ENCODE data around the gene PIEZO2.

Gene PIEZO2

DNA sequence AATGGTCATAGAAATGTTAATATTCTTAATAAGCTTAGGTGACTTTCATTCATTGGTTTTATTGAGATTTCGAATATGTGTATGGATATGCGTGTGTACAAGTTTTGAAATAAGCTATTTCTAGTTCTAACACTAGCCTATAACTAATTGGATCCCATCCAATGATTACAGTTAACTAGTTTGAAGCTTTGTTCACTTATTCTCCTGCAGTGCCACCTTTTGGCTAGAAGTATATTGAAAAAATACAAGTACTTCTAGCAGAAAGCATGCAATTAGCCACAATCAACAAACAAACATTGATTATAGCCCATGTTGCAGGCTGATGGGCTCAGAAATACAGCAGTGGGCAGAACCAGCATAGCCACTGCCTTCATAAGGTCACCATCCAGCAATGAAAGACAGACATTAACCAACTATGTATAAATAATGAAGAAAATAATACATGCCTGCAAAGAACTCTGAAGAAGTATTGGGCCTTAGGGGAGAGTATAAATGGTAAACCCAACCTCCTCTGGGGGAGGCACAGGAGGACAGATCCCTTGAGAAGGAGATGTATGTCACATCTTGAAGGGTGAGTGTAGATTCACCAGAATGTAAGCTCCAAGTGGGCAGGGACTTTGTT is 5.1 kb upstream of the PIEZO2 start:
- peak; percentile 57 for DNase-seq (ENCODE audit: low spot score)
- in situ Hi-C loops (cut with MboI; ENCODE audit: low pct_unique_long_range_greater_than_20kb, low sequenced_read_pairs, unreplicated experiment), result loop anchor here (10.0 kb wide), 2 partner anchors 320 to 600 kb away; no protein-coding TSS in a partner anchor
- TF ChIP-seq CTCF (IDR thresholded peaks at IDR 0.05; ENCODE audit: extremely low read depth, insufficient read depth, missing control alignments), result peak; percentile 48

GRCh38 chr18:11153097-11153496 is 3.7 kb upstream of the PIEZO2 start:
- in situ Hi-C loops (cut with MboI; ENCODE audit: low pct_unique_long_range_greater_than_20kb, low sequenced_read_pairs, unreplicated experiment), result loop anchor here (10.0 kb wide), 2 partner anchors 318 to 598 kb away; no protein-coding TSS in a partner anchor
- TF ChIP-seq CTCF (IDR thresholded peaks at IDR 0.05; ENCODE audit: extremely low read depth, insufficient read depth, missing control alignments), result no peak
- DNase-seq (ENCODE audit: low spot score), result no peak

- DNase-seq (ENCODE audit: low spot score), result no peak
- no peak for TF ChIP-seq CTCF (IDR thresholded peaks at IDR 0.05; ENCODE audit: extremely low read depth, insufficient read depth, missing control alignments)
- in situ Hi-C loops (cut with MboI; ENCODE audit: low pct_unique_long_range_greater_than_20kb, low sequenced_read_pairs, unreplicated experiment), result loop anchor here (10.0 kb wide), 2 partner anchors 315 to 595 kb away; no protein-coding TSS in a partner anchor
These were observed 874 bp upstream of the PIEZO2 start for GRCh38 chr18:11150271-11150615.

DNA sequence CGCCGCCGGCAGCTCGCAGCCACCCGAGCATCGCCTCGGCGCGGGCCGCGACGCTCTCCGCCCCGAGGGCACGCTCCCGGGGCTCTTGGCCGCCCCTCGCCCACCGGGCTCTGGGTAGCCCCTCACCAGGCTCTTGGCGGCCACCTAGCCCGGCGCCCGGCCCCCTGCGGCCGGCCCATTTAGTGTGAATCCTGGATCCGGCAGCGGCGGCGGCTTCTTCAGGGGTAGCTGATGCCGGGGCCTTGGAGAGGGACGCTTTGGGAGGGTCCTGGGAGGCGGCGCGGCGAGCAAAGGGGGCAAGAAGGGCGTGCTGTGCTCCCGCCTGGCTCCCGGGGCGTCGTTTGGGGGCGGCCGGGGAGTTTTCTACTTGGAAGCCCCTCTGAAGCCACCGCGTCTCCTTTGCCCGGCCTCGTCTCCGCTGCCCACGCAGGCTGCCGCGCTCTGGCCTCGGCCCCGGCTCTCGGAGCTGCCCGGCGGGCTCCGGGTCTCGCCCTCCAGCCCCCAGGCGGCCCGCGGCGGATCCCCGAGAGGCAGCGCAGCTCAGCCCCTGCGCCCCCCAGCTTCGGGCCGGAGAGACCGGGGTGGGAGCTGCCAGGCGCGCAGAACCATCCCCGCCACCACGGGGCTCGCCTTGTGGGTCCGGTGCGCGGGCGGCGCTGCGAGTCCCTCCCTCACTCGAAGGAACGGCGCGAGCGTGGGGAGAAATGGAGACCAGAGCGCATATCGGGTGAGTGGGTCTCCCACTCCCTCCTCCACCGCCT is 509 bp downstream of the PIEZO2 start:
- DNase-seq (ENCODE audit: low spot score), result peak; percentile 54
- in situ Hi-C loops (cut with MboI; ENCODE audit: low pct_unique_long_range_greater_than_20kb, low sequenced_read_pairs, unreplicated experiment), result no loop called here

GRCh38 chr18:11147962-11148679 is 1.2 kb downstream of the PIEZO2 start:
- in situ Hi-C loops (cut with MboI; ENCODE audit: low pct_unique_long_range_greater_than_20kb, low sequenced_read_pairs, unreplicated experiment), result no loop called here
- no peak for TF ChIP-seq CTCF (IDR thresholded peaks at IDR 0.05; ENCODE audit: extremely low read depth, insufficient read depth, missing control alignments)

More for the DNA sequence above, 509 bp downstream of the PIEZO2 start:
- TF ChIP-seq CTCF (IDR thresholded peaks at IDR 0.05; ENCODE audit: extremely low read depth, insufficient read depth, missing control alignments), result no peak

GRCh38 chr18:11147371-11147951 is 1.9 kb downstream of the PIEZO2 start:
- no peak for TF ChIP-seq CTCF (IDR thresholded peaks at IDR 0.05; ENCODE audit: extremely low read depth, insufficient read depth, missing control alignments)
- in situ Hi-C loops (cut with MboI; ENCODE audit: low pct_unique_long_range_greater_than_20kb, low sequenced_read_pairs, unreplicated experiment), result no loop called here
- DNase-seq (ENCODE audit: low spot score), result no peak

More at GRCh38 chr18:11147962-11148679, 1.2 kb downstream of the PIEZO2 start:
- DNase-seq (ENCODE audit: low spot score), result peak; percentile 35

All from GM13977 (cell line).